HG03175 (cell line): Measurements from ENCODE around the gene GDAP1L1.
"Not testable (repeated sequence)": the region's sequence is repeated elsewhere in the genome, so short reads cannot be mapped to it uniquely, and the experiment has no call there.

Experiments used
- ATAC-seq: cut with Tn5 transposase; IDR thresholded peaks from one replicate; pipeline ENCODE4 v1.9.1; 2021; ENCODE audit warnings: mild to moderate bottlenecking, moderate library complexity; ENCODE audit not compliant: unreplicated experiment

The GDAP1L1 gene

DNA sequence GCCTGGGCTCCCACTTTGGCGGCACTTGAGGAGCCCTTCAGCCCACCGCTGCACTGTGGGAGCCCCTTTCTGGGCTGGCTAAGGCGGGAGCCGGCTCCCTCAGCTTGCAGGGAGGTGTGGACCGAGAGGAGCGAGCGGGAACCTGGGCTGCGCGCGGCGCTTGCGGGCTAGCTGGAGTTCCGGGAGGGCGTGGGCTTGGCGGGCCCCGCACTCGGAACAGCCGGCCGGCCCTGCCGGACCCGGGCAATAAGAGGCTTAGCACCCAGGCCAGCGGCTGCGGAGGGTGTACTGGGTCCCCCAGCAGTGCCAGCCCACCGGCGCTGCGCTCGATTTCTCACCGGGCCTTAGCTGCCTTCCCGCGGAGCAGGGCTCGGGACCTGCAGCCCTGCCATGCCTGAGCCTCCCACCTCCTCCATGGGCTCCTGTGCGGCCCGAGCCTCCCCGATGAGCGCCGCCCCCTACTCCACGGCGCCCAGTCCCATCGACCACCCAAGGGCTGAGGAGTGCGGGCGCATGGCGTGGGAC, 52.0 kb downstream of the GDAP1L1 start:
- not testable (repeated sequence) for ATAC-seq

GRCh38 chr20:44301285-44301684, 54.2 kb downstream of the GDAP1L1 start:
- no peak for ATAC-seq

DNA sequence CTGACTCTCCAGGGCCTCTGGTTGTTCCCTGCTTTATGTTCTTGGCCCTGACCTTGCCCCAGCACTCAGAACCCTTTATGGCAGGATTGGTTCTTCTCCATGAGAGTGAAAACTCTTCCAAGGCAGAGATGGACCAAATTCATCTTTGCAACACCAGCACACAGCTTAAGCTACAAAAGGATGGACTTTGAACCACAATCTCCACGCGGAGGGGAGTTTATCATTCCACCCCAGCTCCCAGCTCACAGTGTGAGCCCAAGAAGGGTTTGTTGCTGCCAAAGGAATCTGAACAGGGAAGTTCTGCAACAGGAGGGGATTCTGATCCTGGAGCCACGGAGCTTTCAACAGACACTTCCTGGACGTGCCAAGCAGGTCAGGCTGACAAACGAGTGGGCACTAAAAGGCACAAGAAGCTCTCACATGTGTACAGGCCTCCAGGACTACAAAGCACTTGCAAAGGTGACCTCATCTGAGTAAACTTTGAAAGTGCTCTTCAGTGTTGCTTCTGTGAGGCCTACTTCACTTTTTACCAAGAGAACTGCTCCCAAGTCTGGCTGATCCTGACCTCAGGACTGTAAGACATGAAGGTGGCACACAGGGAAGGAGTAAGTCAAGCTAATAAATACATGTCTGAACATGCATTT, 55.0 kb downstream of the GDAP1L1 start:
- ATAC-seq, result no peak

DNA sequence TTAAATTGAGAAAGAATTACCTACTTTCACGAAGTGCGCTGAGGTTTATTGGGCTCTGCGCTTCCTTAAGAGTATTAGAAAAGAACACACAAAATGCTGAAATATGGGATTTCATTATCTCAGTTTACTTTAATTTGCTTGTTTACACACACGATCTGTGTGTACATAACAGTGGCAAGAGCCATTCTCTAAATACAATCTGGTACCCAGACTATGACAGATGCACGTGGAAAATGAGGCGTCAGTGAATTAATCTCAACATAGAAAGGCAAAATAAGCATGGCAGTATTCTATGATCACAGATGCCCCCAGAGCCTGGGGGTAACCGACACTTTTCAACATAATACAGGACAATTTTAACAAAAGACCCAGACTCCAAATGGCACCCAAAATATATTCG, 55.6 kb downstream of the GDAP1L1 start:
- ATAC-seq, result no peak

DNA sequence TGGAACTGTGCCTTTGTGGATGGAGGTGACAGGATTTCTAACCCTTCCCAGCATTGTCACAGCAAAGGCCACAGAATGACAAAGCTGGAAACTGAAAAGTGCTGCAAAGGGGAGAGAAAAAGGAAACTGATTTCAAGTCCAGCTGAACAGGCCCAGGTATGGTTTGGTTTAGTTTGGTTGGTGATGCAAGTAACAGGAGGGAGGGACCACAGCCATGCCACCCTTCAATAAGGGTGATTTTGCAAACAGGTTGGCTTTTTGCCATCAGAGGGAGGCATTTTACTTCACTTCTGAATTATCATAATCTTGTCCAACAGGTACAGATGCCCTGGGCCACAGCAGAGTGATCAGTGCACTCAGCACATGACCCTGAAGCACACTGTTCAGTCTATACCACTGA, 57.3 kb downstream of the GDAP1L1 start:
- no peak for ATAC-seq

DNA sequence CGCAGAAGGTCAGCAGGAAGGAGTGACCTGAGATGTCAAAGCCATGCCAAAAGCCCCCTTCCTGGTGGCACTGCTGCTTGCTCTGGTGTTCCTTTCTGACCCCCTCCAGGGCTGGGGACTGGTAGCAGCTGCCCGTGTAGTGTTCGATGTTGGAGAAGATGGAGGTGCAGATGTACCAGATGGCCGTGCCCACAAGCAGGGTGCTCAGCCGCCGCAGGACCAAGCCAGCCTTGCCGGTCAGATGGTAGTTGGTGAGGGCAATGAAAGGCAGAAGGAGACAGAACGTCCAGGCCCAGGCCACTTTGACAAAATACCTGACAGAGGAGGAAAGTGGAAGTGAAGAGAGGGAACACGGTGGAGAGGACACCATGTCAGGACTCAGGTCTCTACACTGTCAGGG, 59.8 kb downstream of the GDAP1L1 start:
- ATAC-seq, result no peak

DNA sequence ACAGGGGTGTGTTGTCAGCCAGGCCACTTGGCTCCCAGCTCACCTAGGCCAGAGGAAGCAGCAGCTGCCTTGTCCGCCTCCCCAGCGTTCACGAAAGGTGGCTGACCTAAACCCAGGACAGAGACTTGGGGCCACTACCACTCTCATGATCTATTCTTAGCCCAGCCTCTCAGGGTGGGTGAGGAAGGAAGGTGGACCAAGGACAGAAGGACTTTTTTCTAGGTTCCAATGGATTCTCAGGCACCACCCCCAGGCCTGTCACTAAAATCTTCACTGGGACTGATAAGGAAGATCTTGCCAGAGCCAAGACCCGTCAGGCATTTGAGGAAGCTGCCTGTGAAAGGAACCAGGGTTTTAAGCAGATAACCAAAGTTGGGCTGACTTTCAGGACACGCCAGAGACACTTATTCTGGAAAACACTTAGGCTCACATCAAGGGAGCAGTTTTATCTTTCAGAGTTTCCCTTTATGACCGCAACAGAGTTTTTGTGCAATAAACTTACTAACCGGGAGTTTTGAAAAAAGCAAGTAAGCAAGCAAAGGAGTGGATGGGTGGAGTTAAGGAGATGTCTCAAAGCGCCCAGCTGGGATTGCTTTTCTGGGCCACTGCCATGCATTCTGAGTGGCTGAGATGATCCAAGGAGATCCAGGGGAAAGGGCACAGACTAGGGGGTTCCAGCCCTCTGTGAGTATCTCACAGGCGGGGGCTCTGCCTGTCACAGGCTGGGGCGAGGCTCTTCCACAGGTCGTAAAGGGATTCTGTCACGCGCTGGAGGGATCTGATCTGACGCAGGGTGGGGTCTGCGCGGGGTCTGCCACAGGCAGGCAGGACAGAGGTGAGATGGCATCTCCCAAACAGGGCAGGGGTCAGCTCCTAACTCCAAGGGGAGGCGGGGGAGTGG, 62.9 kb downstream of the GDAP1L1 start:
- no peak for ATAC-seq

DNA sequence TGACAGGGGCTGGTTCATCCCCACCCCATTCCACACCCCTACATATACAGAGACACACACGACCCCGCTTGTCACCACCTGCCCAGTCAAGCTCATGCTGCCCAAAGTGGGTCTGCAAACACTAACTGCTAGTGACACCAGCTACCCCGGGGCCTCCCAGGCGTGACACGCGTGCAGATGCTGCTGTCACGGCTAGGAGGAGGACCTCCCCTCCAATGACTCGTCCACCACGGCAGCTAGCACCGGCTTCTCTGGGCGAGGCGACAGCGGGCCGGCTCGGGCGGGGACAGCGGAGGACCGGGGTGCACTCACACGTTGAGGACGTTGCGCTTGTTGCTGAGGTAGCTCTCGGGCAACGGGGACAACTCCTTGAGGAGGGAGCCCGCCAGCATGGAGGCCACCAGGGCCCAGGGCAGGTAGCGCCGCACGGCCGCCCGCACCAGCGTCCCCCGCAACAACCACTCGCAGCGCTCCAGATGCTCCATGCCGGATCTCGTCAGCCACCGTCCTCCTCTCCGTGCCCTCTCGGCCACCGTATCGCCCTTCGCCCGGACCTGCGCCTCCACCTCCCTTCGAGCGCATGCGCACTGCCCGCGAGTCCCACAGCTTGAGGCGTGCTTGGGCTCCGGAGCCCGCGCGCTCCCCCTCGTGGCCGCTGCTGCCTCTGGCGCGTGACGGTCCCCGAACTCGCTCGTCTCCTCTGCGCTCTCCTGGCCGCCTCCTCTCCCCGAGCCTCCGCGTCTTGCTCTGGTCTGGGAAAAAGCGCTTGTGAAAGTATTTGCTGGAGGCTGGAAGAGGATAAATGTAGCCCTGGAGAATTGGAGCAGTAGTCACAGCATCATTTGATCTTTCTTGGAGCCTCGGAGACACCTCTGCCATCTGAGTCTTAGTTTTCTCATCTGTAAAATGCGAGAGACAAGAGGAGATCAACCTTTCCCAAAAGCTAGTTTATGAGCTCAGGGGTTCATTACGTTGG, 63.8 kb downstream of the GDAP1L1 start, which contains the start of gene FITM2:
TSS of gene FITM2 (minus strand) at position 539 of the 976 bp plus-strand sequence. CDS start at position 485, 54 bp downstream.
- ATAC-seq, result peak; percentile 90

GRCh38 chr20:44314870-44315269, 67.8 kb downstream of the GDAP1L1 start:
- no peak for ATAC-seq

DNA sequence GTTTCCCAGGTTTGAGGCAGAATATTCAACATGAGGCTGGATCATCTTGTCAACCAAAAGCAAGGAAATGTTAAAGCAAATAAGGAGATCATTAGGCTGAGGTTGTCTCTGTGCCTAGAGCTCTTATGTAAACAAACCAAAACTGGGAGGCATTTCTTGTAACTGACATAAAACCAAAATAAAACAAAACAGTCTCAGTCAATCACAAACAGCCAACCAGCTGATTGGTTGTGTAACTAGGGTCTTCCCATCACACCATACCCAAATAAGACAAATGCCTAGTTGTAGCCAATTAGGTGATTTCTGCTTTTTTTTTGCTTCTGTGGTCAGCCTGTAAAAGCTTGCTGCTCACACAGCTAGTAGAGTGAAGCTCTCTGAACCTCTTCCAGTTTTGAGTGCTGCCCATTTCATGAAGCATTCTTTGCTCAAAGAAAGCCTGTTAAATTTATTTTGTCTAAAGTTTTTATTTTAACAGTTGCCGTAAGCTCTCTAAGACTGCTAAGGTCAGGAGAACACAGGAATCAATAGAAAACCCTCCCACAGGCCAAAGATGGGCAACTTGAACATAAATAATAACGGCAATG, 72.8 kb downstream of the GDAP1L1 start:
- no peak for ATAC-seq

GRCh38 chr20:44324343-44324742, 77.2 kb downstream of the GDAP1L1 start:
- ATAC-seq, result no peak

- ATAC-seq, result no peak
These were observed 79.5 kb downstream of the GDAP1L1 start for GRCh38 chr20:44326391-44327159.

- not testable (repeated sequence) for ATAC-seq
These were observed 80.6 kb downstream of the GDAP1L1 start for GRCh38 chr20:44327748-44328147.

DNA sequence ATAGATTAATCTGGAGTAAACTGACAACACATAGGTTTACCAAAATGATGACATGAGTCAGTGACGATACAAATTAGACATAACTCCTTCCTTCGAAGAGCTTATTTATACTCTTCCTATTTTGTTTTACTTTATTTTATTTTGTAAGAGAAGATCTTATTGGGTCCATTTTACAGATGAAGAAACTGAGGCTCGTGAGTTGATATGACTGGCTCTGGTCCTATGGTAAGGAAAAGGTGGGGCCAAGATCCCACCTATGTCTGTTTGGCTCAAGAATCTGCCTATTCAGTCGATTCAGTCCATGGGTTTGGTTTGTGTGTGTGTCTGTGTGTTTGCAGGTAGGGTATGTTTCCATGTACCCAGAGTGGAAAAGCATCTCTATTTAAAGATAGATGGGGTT, 81.3 kb downstream of the GDAP1L1 start:
- no peak for ATAC-seq
